GM10847 (cell line): ENCODE results near the gene CTTNBP2NL.

Experiments used
- POLR2A ChIP-seq: IDR thresholded peaks from 2 replicates; pipeline ENCODE4 v1.6.1; 2011; ENCODE audit not compliant: insufficient read length; ENCODE audit errors: extremely low read depth

CTTNBP2NL gene

DNA sequence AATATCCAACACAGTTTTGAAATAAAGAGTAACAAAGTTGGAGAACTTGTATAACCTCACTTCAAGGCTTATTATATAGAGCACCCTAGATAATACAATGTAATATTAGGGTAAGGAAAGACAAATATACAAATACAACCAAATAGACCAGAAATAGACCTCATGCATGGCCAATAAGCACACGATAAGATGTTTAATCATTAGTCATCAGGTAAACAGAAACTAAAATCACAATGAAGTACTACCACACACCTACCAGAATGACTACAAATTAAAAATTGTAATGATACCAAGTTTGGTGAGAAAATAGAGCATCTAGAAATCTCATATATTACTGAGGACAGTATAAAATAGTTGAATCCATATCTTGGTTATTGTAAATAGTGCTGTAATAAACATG lies 20.3 kb upstream of the CTTNBP2NL start:
- TF ChIP-seq POLR2A, result no peak

DNA sequence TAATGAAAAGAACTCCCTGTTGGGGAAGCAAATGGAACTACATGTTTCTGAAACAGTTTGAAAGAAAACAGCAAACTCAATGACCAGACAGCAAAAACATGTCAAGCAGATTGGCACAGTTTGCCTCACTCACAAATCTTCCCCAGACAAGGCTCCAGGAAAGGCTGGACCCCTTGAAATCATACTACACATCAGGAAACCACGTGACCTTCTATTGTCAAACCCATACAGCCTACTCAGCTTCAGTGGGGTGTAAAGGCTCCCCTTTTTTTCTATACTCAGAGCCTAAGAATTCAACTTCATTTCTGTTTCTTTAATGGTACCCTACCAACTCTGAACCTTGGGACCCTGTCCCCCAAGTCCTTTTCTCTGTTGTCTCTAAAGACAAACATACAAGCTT lies 15.7 kb upstream of the CTTNBP2NL start:
- no peak for TF ChIP-seq POLR2A

DNA sequence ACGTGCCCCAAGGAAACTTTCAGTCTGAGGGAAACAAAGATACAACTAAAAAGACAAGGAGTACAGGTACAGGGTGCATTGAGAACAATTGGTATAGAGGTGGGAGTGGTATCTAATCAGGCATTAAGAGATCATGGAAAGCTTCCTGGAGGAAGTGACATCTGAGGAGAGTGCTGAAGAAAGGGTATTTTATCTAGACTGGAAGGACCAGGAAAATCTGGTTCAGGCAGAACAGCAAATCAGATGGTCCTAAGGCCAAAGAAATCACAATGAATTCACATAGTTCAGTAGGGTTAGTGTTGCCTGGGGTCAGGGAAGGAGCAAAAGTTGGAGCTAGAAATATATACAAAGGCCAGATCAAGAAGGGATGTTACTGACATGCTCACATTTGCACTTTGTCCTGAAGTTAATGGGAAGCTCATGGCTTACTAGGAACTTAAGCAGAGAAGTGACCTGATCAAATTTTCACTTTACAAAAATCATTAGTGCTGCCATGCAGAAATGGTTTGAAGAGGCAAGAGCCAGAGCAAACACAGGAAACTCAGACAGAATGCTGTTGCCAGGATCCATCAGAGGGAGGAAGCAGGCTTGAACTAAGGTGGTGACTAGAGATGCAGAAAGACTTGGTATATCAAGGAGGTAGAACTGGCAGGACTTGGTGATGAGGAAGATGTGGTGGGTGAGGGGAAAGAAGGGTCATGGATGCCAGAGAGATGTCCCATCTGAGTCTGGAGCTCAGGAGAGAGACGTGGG lies 14.5 kb upstream of the CTTNBP2NL start:
- no peak for TF ChIP-seq POLR2A

DNA sequence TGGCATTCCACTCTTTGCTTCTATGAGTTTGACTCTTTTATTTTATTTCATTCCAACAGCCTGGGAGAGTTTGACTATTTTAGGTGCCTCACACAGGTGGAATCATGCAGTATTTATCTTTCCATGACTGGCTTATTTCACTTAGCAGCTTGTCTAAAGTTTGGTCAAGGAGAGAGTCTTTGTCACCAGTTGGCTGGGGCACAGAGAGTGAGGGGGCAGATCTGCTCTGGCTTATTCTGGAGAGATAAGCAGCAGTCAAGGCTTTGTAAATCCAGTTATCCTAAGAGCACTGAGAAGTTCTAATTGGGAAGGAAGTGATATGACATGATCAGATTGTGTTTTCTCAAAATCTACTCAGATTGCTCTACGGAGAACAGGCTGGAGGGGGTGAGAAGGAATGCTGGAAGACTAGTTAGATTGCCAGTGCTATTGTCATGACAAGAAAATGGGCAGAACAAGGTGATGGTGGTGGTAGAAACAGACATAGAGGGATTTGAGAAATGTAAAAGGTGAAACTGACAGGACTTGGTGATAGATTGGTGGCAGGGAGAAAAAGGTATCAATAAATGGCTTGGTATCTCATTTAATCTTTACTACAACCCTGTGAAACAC lies 12.1 kb upstream of the CTTNBP2NL start:
- no peak for TF ChIP-seq POLR2A

DNA sequence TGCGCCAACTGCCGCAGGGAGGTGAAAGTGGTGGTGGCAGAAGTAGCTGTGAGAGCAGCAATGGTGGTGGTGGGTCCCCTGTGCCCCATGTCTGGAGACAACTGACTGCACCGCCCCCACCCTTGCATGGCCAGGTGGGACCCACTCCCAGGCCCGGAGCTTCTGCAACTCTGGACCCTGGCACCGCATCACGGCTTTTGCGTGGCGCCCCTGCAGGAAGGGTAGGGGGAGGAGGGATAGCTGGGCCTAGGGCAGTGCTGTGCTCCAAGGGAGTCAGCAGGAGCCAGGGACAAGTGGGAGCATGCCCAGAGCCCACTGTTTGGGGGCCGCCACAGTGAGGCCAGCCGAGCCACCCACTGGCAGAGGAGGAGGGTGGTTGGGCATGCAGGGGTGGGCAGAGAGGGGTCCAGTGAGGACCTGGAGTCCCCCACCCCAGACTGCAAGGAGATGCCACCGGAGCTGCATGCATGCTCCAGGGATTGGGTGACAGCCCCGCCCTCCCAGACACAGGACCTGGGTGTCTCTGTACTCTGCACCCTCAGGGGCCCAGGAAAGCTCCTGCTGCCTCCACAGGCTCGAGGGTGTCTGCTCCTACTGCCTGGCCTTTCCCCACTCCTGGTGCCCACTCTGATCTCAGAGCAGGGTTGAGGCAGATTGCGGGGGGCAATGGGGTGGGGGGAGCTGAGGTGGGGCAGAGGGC lies 9.8 kb upstream of the CTTNBP2NL start:
- TF ChIP-seq POLR2A, result no peak

DNA sequence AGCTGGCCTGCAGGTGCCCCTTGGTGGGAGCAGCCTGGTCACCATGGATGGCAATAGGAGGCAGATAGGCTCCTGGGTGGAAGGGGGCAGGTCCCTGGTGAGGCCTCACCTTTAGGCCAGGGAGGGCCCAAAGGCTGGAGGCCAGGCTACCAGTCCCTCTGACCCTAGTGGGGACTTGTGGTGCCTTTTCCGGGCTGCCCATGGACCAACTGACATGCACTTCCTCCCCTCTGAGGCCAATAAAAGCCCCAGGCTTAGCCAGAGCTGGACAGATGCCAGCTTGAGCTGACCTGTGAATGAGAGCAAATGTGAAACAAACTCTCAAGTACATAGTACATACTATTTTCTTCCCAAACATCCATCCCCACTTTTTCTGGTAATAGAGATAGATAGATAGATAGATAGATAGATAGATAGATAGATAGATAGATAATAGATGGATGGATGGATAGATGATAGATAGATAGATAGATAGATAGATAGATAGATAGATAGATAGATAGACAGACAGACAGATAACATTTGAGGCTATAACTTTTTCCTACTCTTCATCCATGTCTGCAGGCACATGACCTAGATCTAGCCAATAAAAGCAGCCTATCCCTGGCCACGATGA lies 9.2 kb upstream of the CTTNBP2NL start:
- TF ChIP-seq POLR2A, result no peak

DNA sequence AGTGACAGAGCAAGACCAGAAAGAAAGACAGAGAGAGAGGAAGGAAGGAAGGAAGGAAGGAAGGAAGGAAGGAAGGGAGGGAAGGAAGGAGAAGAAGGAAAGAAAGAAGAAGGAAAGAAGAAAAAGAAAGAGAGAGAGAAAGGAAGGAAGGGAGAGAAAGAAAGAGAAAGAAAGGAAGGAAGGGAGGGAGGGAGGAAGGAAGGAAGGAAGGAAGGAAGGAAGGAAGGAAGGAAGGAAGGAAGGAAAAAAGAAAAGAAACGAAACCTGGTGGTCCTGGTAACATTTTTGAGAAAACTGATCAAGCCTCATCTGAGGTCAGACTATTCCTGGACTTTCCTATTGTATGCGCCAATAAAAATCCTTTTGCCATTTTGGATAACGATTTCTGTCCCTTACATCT lies 8.2 kb upstream of the CTTNBP2NL start:
- no peak for TF ChIP-seq POLR2A

DNA sequence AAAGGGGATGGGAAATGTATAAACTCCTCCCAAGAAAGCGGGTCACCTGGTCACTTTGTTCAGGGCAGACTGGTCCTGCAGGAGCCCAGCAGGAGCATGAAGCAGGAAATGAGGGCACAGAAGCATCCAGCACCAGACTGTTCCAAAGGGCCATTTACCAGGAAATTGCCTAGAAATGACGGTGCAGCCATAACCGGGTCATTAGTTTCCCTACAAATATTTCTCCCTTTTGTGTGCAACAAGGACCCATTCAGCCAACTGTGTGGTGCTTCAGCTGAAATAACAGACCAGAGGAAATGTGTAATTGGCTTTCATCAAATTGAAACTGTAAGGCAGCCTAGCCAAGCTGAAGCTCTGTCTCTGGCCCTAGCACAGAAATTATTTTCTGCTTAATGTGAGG lies 7.6 kb upstream of the CTTNBP2NL start:
- no peak for TF ChIP-seq POLR2A

DNA sequence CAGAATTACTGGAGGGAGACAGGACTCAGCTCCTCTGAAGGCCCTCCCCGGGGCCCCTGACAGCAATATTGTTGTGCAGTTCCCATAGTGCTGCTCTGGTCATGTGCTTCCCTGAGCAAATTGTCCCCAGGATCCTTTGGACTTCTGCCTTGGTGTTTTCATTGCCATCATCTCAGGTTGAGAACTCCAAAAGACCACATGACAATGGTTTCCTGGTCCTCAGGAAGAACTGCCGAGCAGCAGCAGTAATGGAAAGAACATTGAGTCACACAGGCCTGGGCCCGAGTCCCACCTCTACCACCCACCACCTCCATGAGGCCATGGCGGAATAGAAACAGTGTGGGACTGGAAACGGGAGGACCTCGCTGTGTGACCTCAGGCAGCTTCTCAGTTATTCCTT lies 6.3 kb upstream of the CTTNBP2NL start:
- no peak for TF ChIP-seq POLR2A

DNA sequence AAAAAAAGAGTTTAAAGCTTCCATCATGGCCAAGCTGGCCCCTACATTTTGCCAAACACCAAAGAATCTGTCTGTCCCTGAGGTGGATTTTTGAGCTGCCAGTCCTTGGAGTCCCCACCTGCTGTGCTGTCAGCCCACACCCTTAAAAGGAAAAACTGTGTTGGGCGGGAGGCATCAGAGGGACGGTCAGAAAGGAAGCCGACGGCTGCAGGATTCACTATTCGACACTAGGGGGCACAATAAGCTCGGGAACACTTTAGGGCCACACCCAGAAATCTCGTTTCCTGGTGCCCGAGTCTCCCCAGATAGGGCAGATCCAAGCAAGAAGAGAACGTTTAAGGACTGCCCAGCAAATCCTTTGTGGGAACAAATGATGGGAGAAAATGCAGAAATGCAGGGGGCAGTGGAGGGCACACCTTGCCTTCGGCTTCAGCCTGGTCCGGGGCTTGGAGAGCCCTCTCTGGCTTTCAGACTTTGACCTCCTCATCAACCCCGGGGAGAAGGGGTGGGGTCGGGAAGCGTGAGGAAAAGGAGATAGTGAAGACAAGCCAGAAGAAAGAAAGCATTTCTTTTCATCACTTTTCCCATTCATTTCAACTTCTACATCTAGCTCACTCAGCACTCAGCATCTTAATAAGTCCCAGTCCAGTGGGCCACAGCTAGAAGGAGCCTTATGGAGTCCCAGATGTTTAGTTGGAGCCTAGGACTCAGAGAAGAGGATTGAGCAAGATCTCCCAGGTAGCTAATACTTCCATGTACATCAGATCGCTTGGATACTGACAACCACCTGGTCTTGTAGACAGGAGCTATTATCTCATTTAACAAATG lies 5.0 kb upstream of the CTTNBP2NL start:
- TF ChIP-seq POLR2A, result no peak

DNA sequence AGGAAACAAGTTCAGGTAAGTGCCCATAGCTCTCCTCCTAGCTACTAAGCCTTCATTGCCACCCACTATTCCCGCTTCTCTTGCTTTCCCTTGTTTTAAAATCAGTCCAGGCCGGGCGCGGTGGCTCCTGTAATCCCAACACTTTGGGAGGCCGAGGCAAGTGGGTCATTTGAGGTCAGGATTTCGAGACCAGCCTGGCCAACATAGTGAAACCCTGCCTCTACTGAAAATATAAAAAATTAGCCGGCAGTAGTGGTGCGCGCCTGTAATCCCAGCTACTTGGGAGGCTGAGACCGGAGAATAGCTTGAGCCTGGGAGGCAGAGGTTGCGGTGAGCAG lies 4.4 kb upstream of the CTTNBP2NL start:
- no peak for TF ChIP-seq POLR2A

DNA sequence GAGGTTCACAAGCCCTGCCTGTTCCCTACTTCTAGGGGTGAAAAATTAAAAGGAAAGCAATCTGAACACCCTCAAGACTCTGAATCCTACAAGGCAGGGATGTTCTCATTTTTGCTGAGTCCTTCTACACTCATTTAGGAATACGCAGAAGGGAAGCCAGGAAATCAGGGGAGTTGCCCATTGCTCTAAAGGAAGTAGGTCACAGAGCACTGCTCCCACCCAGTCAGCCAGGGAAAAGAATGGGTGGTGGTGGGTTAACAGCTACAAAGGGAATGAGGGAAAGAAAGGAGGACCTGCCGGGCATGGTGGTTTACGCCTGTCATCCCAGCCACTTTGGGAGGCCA lies 2.4 kb upstream of the CTTNBP2NL start:
- no peak for TF ChIP-seq POLR2A

DNA sequence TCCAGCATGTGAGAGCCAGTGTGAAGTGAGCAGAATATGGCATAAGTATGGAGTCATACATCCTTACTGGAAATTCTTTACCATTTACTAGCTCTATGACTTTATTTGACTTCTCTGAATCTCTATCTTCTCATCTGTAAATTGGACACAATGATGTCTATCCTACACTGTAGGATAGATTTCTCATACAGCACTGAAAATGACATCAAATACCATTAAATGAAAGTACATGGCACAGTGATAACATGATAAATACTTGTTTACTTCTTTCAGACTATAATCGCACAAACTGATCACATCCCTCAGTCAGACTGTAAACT lies 1.3 kb upstream of the CTTNBP2NL start:
- TF ChIP-seq POLR2A, result no peak

DNA sequence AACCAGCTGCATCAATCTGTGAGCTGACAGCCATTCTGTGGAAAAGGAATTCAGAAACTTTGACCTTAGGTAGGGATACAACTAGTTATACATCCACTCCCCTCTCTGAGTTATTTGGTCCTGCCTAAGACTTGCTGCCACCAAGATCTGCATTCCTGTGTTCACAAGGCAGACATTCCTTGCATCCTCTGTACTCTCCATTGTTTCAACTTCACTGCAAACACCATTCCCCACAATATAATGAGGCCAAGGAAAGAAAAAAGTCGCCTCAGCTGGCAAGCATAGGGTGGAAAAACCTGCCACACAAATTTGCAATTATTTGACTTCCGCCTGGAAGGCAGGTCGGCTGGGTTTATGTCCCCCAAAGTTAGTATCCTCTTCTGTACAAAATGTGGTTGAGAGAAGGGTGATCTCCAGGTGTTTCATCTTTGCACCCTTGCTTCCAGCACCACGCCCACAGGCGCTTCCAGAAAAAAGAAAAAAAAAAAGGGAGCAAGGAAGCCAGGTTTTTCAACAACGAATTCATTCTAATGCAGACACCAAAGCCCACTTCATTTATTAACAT lies 676 bp upstream of the CTTNBP2NL start:
- TF ChIP-seq POLR2A, result no peak
